Testis (tissue), 3 donors: ENCODE data around the gene CDKN3. TPM values are rescaled to one million over a fixed set of nuclear protein-coding genes. Genes with fewer than 3 reads are reported as not detected.

Experiments
- DNase-seq: peaks from one replicate; pipeline ENCODE4 v3.0.0-alpha.2; 2019
- H3K27ac ChIP-seq, 2 donors: fragments of 200-600 bp; sonication (generic); one replicate each; pipeline ENCODE4 v1.5.1; 2019
- H3K27me3 ChIP-seq: fragments of 200-600 bp; sonication (generic); one replicate; pipeline ENCODE4 v1.5.1; 2019
- H3K36me3 ChIP-seq: fragments of 200-600 bp; sonication (generic); one replicate; pipeline ENCODE4 v1.5.1; 2017; ENCODE audit warnings: low read depth; ENCODE audit errors: missing control alignments
- H3K4me1 ChIP-seq: fragments of 200-600 bp; sonication (generic); one replicate; pipeline ENCODE4 v1.5.1; 2019
- H3K4me3 ChIP-seq, 2 donors: fragments of 200-600 bp; sonication (generic); one replicate each; pipeline ENCODE4 v1.5.1; 2017 to 2019
- H3K9me3 ChIP-seq: fragments of 200-600 bp; sonication (generic); one replicate; pipeline ENCODE4 v1.5.1; 2017
- POLR2A ChIP-seq: fragments of 450-650 bp; IDR thresholded peaks from one replicate; pipeline ENCODE4 v1.6.1; 2017; ENCODE audit warnings: antibody characterized with exemption, mild to moderate bottlenecking, moderate library complexity
- intact Hi-C: fragments of 100-400 bp; cut with DNase I; formaldehyde crosslinking; loops from one replicate; pipeline ENCODE4 v1.15.1; 2023; ENCODE audit warnings: low total_unique reads
- polyA plus RNA-seq: library from polyadenylated mRNA; stranded (reverse); fragments of 350-450 nt; fragmentation: Illumina TruSeq; extraction: RNeasy Lipid Tissue Mini Kit (QIAGEN cat#74804); gene quantifications from one replicate; pipeline ENCODE4 v1.2.3, GENCODE V29; 2014; ENCODE audit warnings: low read depth, low replicate concordance; ENCODE audit not compliant: insufficient read depth
- total RNA-seq, 2 donors: library from RNA; depleted of rRNA; stranded (reverse); fragments of >200 nt; gene quantifications; one replicate each; pipeline ENCODE4 v1.2.3, GENCODE V29; 2016
- TF ChIP-seq, protein P1 (sequence below), 3 experiments: fragments of 450-650 bp in 2 of 3; fragments of 200-600 bp in 1 of 3; sonication (generic) in 1 of 3; IDR thresholded peaks; one replicate each; pipeline ENCODE4 v1.5.1; 2016 to 2019; ENCODE audit warnings: antibody characterized with exemption in 3 of 3, mild to moderate bottlenecking in 2 of 3, moderate library complexity in 1 of 3

CDKN3 gene
- total and polyA plus RNA-seq, 3 donors from 2014 or later = 99.0 to 398 (median 160) TPM

DNA sequence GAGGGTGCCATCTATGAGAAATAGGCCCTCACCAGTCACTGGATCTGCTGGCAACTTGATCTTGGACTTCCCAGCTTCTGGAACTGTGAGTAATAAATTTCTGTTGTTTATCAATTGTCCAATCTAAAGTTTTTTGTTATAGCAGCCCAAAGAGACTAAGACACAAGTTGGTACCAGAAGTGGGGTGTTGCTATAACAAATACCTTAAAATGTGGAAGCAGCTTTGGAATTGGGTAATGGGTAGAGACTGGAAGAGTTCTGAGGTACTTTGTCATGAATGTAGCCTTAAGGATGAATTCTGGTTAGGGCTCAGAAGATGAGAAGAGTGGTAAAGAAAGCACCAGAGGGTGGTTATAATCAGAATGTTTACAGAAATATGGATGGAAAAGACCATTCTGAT lies 70.5 kb downstream of the CDKN3 start:
- no peaks in the 10 kb centered on the region for H3K27me3 ChIP-seq
- H3K27ac ChIP-seq = no peak overlapping the region
- DNase-seq = no peak
- H3K36me3 ChIP-seq = no peaks in the 10 kb centered on the region
- intact Hi-C loops = no loop called here
- no peak for TF ChIP-seq POLR2A
- TF ChIP-seq, protein P1, sequence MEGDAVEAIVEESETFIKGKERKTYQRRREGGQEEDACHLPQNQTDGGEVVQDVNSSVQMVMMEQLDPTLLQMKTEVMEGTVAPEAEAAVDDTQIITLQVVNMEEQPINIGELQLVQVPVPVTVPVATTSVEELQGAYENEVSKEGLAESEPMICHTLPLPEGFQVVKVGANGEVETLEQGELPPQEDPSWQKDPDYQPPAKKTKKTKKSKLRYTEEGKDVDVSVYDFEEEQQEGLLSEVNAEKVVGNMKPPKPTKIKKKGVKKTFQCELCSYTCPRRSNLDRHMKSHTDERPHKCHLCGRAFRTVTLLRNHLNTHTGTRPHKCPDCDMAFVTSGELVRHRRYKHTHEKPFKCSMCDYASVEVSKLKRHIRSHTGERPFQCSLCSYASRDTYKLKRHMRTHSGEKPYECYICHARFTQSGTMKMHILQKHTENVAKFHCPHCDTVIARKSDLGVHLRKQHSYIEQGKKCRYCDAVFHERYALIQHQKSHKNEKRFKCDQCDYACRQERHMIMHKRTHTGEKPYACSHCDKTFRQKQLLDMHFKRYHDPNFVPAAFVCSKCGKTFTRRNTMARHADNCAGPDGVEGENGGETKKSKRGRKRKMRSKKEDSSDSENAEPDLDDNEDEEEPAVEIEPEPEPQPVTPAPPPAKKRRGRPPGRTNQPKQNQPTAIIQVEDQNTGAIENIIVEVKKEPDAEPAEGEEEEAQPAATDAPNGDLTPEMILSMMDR (IDR thresholded peaks at IDR 0.05) = no peak
- no peak overlapping the region for H3K4me3 ChIP-seq
- H3K9me3 ChIP-seq = no peaks in the 10 kb centered on the region
- H3K4me1 ChIP-seq = peaks cover 26% of the 10 kb centered on the region

Other genes with a start within 250 kb of the CDKN3 start
- gene CNIH1, start 44.4 kb downstream of the CDKN3 start, total RNA-seq = 100 to 1,000 TPM in 1 of 2 donors, 10 to 100 TPM in 1; 44.2 to 157 TPM
- 121 TPM for gene CNIH1, start 44.4 kb downstream of the CDKN3 start, polyA plus RNA-seq
- 10 to 100 TPM; 32.3 to 43.6 TPM for gene GMFB, start 92.0 kb downstream of the CDKN3 start, total RNA-seq
- 19.5 TPM for gene GMFB, start 92.0 kb downstream of the CDKN3 start, polyA plus RNA-seq
- gene CGRRF1, start 112.9 kb downstream of the CDKN3 start, total RNA-seq = 10 to 100 TPM; 29.4 to 31.4 TPM
- gene CGRRF1, start 112.9 kb downstream of the CDKN3 start, polyA plus RNA-seq = 79.6 TPM
- gene SAMD4A, start 170.1 kb downstream of the CDKN3 start, total RNA-seq = 100 to 1,000 TPM; 103 to 259 TPM
- gene SAMD4A, start 170.1 kb downstream of the CDKN3 start, polyA plus RNA-seq = 369 TPM